ENCODE measurements around the gene DYNLRB2. TPM values are rescaled to one million over a fixed set of nuclear protein-coding genes. Genes with fewer than 3 reads are reported as not detected.

DYNLRB2 gene
- total and polyA plus RNA-seq, 9 of the 15 experiments (the other 6 are each of a cell fraction or from before 2014, with no cell fraction given) = not detected

GRCh38 chr16:80540516-80541305, at the start of gene DYNLRB2 (continued):
- no peak for TF ChIP-seq ZNF280B (CRISPR knock-in tag; IDR thresholded peaks at IDR 0.05)
- no peak for TF ChIP-seq SLC30A9 (CRISPR knock-in tag; IDR thresholded peaks at IDR 0.05)
- TF ChIP-seq NR3C1 (CRISPR knock-in tag; IDR thresholded peaks at IDR 0.05) = no peak
- no peak for TF ChIP-seq STAT5B (CRISPR knock-in tag; IDR thresholded peaks at IDR 0.05)
- no peak for TF ChIP-seq MECOM (CRISPR knock-in tag; IDR thresholded peaks at IDR 0.05)
- peak; percentile 69; the same call in 1 of the 2 replicates for TF ChIP-seq TFAP4 (CRISPR knock-in tag; IDR thresholded peaks at IDR 0.05; ENCODE audit: borderline replicate concordance)
- no peak for TF ChIP-seq CUX1 (CRISPR knock-in tag; IDR thresholded peaks at IDR 0.05)
- TF ChIP-seq PHF21A (IDR thresholded peaks at IDR 0.05; ENCODE audit: borderline replicate concordance, low read depth) = no peak
- no peak for TF ChIP-seq TEAD4 (IDR thresholded peaks at IDR 0.05; ENCODE audit: low read length)
- no peak for TF ChIP-seq TEAD4 (CRISPR knock-in tag; IDR thresholded peaks at IDR 0.05; ENCODE audit: borderline replicate concordance)
- no peak for TF ChIP-seq SREBF2 (CRISPR knock-in tag; IDR thresholded peaks at IDR 0.05)
- no peak for TF ChIP-seq RBM17 (IDR thresholded peaks at IDR 0.05; ENCODE audit: borderline replicate concordance, low read depth, low read length)
- TF ChIP-seq NUFIP1 (IDR thresholded peaks at IDR 0.05; ENCODE audit: partially characterized antibody) = no peak
- no peak for TF ChIP-seq CCNT2 (IDR thresholded peaks at IDR 0.05; ENCODE audit: borderline replicate concordance, extremely low read depth, insufficient read length, low read depth, low read length)
- no peak for TF ChIP-seq PCBP1 (IDR thresholded peaks at IDR 0.05; ENCODE audit: low read depth, low read length, poor library complexity, severe bottlenecking)
- TF ChIP-seq PTBP1 (IDR thresholded peaks at IDR 0.05; ENCODE audit: low read depth, low read length) = no peak
- TF ChIP-seq ZNF695 (CRISPR knock-in tag; IDR thresholded peaks at IDR 0.05) = no peak
- no peak for TF ChIP-seq MITF (IDR thresholded peaks at IDR 0.05)
- peak; percentile 68 for TF ChIP-seq MAFK (IDR thresholded peaks at IDR 0.05; ENCODE audit: low read length)
- no peak for TF ChIP-seq KAT2B (IDR thresholded peaks at IDR 0.05; ENCODE audit: low read depth, low read length)
